HepG2 (cell line): ENCODE results near the gene USP35. TPM values are rescaled to one million over a fixed set of nuclear protein-coding genes. Genes with fewer than 3 reads are reported as not detected.

Experiments
- GABPB1 ChIP-seq: IDR thresholded peaks from 2 replicates; pipeline ENCODE4 v1.6.1; 2016; ENCODE audit warnings: mild to moderate bottlenecking, missing genetic modification reagents, moderate library complexity, missing compliant biosample characterization
- GPN1 ChIP-seq: sonication (generic); formaldehyde crosslinking; IDR thresholded peaks from 2 replicates; pipeline ENCODE4 v1.5.1; 2020; ENCODE audit warnings: missing genetic modification reagents, borderline replicate concordance
- HDAC6 ChIP-seq: fragments of 200-600 bp; sonication (generic); IDR thresholded peaks from 2 replicates; pipeline ENCODE4 v1.7.0; 2017; ENCODE audit warnings: mild to moderate bottlenecking, antibody characterized with exemption, low read length, low read depth
- KLF11 ChIP-seq: IDR thresholded peaks from 2 replicates; pipeline ENCODE4 v1.6.1; 2016; ENCODE audit warnings: missing compliant biosample characterization
- MAF1 ChIP-seq: sonication (generic); formaldehyde crosslinking; IDR thresholded peaks from 2 replicates; pipeline ENCODE4 v1.5.0; 2020; ENCODE audit warnings: missing genetic modification reagents, borderline replicate concordance
- ONECUT2 ChIP-seq: sonication (generic); formaldehyde crosslinking; IDR thresholded peaks from 2 replicates; pipeline ENCODE4 v1.4.0; 2020; ENCODE audit warnings: missing genetic modification reagents
- RFX5 ChIP-seq: IDR thresholded peaks from 2 replicates; pipeline ENCODE4 v1.6.1; 2011; ENCODE audit warnings: low read depth, low read length, improper control_type of control experiment
- SMARCC2 ChIP-seq: fragments of 450-650 bp; IDR thresholded peaks from 2 replicates; pipeline ENCODE4 v1.6.1; 2017; ENCODE audit warnings: antibody characterized with exemption, mild to moderate bottlenecking
- THAP11 ChIP-seq: IDR thresholded peaks from 2 replicates; pipeline ENCODE4 v1.6.1; 2016; ENCODE audit warnings: missing biosample characterization, missing genetic modification reagents
- ZBTB7B ChIP-seq: sonication (generic); formaldehyde crosslinking; IDR thresholded peaks from 2 replicates; pipeline ENCODE4 v1.4.0; 2020; ENCODE audit warnings: missing genetic modification reagents
- ZC3H13 ChIP-seq: sonication (generic); formaldehyde crosslinking; IDR thresholded peaks from 2 replicates; pipeline ENCODE4 v1.8.1; 2023; ENCODE audit warnings: mild to moderate bottlenecking, missing genetic modification reagents, moderate library complexity
- ZC3H4 ChIP-seq: sonication (generic); formaldehyde crosslinking; IDR thresholded peaks from 2 replicates; pipeline ENCODE4 v1.4.0; 2020; ENCODE audit warnings: missing genetic modification reagents, borderline replicate concordance
- ZNF253 ChIP-seq: sonication (generic); formaldehyde crosslinking; IDR thresholded peaks from 2 replicates; pipeline ENCODE4 v1.8.0; 2022; ENCODE audit warnings: mild to moderate bottlenecking, missing genetic modification reagents, borderline replicate concordance
- ZNF557 ChIP-seq: sonication (generic); formaldehyde crosslinking; IDR thresholded peaks from 2 replicates; pipeline ENCODE4 v1.4.0; 2020; ENCODE audit warnings: missing genetic modification reagents
- ZNF572 ChIP-seq: sonication (generic); formaldehyde crosslinking; IDR thresholded peaks from 2 replicates; pipeline ENCODE4 v1.5.1; 2020; ENCODE audit warnings: mild to moderate bottlenecking, missing genetic modification reagents
- ZNF660 ChIP-seq: sonication (generic); formaldehyde crosslinking; IDR thresholded peaks from 2 replicates; pipeline ENCODE4 v1.5.1; 2020; ENCODE audit warnings: mild to moderate bottlenecking, low read depth, missing genetic modification reagents, borderline replicate concordance
- ZNF790 ChIP-seq: sonication (generic); formaldehyde crosslinking; IDR thresholded peaks from 2 replicates; pipeline ENCODE4 v1.8.0; 2022; ENCODE audit warnings: missing genetic modification reagents, mild to moderate bottlenecking, borderline replicate concordance
- polyA plus RNA-seq, 8 experiments: library from polyadenylated mRNA; depleted of rRNA in 3 of 8; stranded (reverse) in 7 of 8; unstranded in 1 of 8; fragments of >200 nt; fragmentation: Illumina TruSeq in 4 of 8; extraction: Trizol in 4 of 8; gene quantifications; 2 replicates each; pipeline versions ENCODE4 v1.2.1 to v1.2.3, GENCODE V29; 2011 to 2016; ENCODE audit warnings: low read depth in 4 of 8, missing spikeins in 1 of 8, mixed read lengths in 1 of 8; ENCODE audit not compliant: insufficient read depth in 1 of 8
- total RNA-seq, 5 experiments: library from RNA; depleted of rRNA; stranded (reverse); fragments of >200 nt; fragmentation: Illumina TruSeq; extraction: Trizol; gene quantifications; 2 replicates each; pipeline ENCODE4 v1.2.3, GENCODE V29; 2016; ENCODE audit warnings: low read depth in 1 of 5
- TF ChIP-seq, protein P1 (sequence below): sonication (generic); formaldehyde crosslinking; IDR thresholded peaks from 2 replicates; pipeline ENCODE4 v1.4.0; 2020; ENCODE audit warnings: mild to moderate bottlenecking, missing genetic modification reagents, borderline replicate concordance
- TF ChIP-seq, protein P2 (sequence below): sonication (generic); formaldehyde crosslinking; IDR thresholded peaks from 2 replicates; pipeline ENCODE4 v1.4.0; 2020; ENCODE audit warnings: missing genetic modification reagents
- TF ChIP-seq, protein P3 (sequence below): sonication (generic); formaldehyde crosslinking; IDR thresholded peaks from 2 replicates; pipeline ENCODE4 v1.8.0; 2022; ENCODE audit warnings: missing genetic modification reagents, mild to moderate bottlenecking, borderline replicate concordance
- TF ChIP-seq, protein P4 (sequence below): sonication (generic); formaldehyde crosslinking; IDR thresholded peaks from 2 replicates; pipeline ENCODE4 v1.4.0; 2020; ENCODE audit warnings: mild to moderate bottlenecking, low read depth, missing genetic modification reagents
- TF ChIP-seq, protein P5 (sequence below): fragments of 450-650 bp; IDR thresholded peaks from 2 replicates; pipeline ENCODE4 v1.6.1; 2016

The USP35 gene
- total and polyA plus RNA-seq, 2 of the 13 experiments (the other 11 are each of a cell fraction or from before 2014, with no cell fraction given): 4.6 to 7.7 TPM

DNA sequence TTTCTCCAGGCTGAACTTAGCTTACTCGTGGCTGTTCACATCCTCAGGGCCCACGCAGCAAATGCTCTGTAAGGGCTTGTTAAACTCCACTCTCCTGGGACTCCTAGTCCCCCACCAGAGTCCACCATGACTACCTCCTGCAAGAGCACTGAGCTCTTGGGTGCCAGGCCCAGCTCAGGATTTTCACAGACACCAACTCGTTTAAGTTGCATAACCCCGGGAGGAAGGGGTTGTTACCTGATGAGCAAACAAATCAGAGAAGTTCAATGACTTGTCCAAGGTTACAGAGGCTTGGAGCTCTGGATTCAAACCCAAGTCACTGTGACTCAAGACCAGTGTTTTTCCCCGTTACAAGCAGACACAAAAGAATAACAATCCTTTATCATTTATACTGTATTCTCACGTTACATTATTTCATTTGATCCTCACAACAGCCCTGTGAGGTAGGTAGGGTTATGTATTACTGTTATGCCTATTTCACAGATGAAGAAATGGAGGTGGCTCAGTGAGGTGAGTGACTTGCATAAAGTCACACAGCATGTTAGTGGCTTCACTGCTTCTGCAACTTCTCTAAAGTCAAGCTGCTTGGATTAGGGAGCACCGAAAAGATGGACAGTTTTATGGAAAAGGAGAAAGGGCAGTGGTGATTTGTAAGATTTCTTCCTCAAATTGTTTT, 17.7 kb upstream of the USP35 start (continued):
- TF ChIP-seq, protein P1, sequence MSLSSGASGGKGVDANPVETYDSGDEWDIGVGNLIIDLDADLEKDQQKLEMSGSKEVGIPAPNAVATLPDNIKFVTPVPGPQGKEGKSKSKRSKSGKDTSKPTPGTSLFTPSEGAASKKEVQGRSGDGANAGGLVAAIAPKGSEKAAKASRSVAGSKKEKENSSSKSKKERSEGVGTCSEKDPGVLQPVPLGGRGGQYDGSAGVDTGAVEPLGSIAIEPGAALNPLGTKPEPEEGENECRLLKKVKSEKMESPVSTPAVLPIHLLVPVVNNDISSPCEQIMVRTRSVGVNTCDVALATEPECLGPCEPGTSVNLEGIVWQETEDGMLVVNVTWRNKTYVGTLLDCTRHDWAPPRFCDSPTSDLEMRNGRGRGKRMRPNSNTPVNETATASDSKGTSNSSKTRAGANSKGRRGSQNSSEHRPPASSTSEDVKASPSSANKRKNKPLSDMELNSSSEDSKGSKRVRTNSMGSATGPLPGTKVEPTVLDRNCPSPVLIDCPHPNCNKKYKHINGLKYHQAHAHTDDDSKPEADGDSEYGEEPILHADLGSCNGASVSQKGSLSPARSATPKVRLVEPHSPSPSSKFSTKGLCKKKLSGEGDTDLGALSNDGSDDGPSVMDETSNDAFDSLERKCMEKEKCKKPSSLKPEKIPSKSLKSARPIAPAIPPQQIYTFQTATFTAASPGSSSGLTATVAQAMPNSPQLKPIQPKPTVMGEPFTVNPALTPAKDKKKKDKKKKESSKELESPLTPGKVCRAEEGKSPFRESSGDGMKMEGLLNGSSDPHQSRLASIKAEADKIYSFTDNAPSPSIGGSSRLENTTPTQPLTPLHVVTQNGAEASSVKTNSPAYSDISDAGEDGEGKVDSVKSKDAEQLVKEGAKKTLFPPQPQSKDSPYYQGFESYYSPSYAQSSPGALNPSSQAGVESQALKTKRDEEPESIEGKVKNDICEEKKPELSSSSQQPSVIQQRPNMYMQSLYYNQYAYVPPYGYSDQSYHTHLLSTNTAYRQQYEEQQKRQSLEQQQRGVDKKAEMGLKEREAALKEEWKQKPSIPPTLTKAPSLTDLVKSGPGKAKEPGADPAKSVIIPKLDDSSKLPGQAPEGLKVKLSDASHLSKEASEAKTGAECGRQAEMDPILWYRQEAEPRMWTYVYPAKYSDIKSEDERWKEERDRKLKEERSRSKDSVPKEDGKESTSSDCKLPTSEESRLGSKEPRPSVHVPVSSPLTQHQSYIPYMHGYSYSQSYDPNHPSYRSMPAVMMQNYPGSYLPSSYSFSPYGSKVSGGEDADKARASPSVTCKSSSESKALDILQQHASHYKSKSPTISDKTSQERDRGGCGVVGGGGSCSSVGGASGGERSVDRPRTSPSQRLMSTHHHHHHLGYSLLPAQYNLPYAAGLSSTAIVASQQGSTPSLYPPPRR (CRISPR knock-in tag): no peak
- TF ChIP-seq ONECUT2 (CRISPR knock-in tag) (no peak), ZNF660 (CRISPR knock-in tag) (no peak), ZNF790 (CRISPR knock-in tag) (no peak), ZNF253 (no peak), ZNF572 (CRISPR knock-in tag) (no peak), GPN1 (CRISPR knock-in tag) (no peak), ZC3H13 (CRISPR knock-in tag) (no peak), SMARCC2 (no peak), MAF1 (no peak), THAP11 (CRISPR knock-in tag) (peak; percentile 61), KLF11 (CRISPR knock-in tag) (no peak), ZBTB7B (no peak), RFX5 (no peak), GABPB1 (CRISPR knock-in tag) (no peak), ZC3H4 (CRISPR knock-in tag) (no peak), ZNF557 (CRISPR knock-in tag) (no peak), HDAC6 (no peak)
- TF ChIP-seq, protein P2, sequence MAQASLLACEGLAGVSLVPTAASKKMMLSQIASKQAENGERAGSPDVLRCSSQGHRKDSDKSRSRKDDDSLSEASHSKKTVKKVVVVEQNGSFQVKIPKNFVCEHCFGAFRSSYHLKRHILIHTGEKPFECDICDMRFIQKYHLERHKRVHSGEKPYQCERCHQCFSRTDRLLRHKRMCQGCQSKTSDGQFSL (CRISPR knock-in tag): no peak
- TF ChIP-seq, protein P3, sequence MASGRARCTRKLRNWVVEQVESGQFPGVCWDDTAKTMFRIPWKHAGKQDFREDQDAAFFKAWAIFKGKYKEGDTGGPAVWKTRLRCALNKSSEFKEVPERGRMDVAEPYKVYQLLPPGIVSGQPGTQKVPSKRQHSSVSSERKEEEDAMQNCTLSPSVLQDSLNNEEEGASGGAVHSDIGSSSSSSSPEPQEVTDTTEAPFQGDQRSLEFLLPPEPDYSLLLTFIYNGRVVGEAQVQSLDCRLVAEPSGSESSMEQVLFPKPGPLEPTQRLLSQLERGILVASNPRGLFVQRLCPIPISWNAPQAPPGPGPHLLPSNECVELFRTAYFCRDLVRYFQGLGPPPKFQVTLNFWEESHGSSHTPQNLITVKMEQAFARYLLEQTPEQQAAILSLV: no peak
- TF ChIP-seq, protein P4, sequence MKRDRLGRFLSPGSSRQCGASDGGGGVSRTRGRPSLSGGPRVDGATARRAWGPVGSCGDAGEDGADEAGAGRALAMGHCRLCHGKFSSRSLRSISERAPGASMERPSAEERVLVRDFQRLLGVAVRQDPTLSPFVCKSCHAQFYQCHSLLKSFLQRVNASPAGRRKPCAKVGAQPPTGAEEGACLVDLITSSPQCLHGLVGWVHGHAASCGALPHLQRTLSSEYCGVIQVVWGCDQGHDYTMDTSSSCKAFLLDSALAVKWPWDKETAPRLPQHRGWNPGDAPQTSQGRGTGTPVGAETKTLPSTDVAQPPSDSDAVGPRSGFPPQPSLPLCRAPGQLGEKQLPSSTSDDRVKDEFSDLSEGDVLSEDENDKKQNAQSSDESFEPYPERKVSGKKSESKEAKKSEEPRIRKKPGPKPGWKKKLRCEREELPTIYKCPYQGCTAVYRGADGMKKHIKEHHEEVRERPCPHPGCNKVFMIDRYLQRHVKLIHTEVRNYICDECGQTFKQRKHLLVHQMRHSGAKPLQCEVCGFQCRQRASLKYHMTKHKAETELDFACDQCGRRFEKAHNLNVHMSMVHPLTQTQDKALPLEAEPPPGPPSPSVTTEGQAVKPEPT: no peak
- TF ChIP-seq, protein P5, sequence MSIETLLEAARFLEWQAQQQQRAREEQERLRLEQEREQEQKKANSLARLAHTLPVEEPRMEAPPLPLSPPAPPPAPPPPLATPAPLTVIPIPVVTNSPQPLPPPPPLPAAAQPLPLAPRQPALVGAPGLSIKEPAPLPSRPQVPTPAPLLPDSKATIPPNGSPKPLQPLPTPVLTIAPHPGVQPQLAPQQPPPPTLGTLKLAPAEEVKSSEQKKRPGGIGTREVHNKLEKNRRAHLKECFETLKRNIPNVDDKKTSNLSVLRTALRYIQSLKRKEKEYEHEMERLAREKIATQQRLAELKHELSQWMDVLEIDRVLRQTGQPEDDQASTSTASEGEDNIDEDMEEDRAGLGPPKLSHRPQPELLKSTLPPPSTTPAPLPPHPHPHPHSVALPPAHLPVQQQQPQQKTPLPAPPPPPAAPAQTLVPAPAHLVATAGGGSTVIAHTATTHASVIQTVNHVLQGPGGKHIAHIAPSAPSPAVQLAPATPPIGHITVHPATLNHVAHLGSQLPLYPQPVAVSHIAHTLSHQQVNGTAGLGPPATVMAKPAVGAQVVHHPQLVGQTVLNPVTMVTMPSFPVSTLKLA: no peak
